GM04503 (cell line): ENCODE measurements around the gene SLIT3.

ENCODE experiments used
- DNase-seq: peaks from one replicate; pipeline ENCODE4 v3.0.0-alpha.2; 2012; ENCODE audit warnings: low read depth

SLIT3 gene

DNA sequence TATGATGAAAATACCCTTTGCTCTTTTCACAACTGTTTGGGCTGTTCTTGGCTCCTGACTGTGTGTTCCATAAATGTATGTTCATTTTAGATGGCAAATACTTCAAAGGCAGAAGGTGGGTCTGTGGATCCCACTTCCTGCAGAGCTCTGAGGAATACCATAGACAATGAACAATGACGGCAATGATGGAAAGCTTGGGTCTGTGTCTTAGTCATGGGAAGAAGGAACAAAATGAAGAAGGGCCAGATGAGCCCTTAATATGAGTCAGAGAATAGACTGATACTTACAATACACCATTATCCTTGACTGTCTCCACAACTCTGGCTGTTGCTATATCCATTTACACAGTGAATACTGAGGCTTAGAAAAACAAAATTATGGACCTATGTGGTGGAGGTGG, 126.0 kb downstream of the SLIT3 start:
- DNase-seq, result no peak

DNA sequence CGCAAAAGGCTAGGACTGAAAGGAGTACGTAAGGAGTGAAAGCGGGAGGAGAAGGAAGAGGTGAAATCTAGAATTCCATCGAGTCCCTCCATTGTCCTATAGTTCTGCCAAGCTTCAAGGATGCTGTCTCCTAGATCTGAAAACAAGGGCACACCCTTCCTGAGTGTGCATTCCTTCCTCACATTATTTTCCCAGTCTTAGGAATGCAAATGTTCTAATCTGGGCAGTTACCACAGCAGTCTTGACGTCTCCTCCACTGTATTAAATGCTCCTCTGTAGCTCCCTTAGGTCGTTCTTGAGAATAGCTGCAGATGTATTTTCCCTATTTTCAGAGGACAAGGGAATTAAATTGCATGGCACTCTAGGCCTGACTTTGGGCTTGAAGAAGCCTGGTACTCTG, 127.6 kb downstream of the SLIT3 start:
- peak; percentile 54 for DNase-seq

DNA sequence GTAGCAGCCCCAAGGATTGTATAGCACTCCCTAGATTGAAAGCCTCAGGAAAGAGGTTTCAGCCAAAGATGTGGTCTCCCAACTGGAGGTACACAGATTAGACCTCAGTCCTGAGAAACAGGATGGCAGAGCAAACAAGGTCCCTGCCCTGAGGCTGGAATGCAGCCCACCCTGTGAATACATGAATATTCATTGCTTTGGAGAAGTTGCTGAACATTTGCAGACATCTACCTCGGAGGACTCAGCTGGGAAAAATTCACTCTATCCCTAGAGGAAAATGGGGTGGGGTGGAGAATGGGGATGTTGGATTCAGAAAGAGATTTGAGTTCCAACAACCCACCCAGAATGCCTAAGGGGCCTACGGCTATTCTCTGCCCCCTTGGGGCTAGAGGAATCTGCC, 129.4 kb downstream of the SLIT3 start:
- no peak for DNase-seq

DNA sequence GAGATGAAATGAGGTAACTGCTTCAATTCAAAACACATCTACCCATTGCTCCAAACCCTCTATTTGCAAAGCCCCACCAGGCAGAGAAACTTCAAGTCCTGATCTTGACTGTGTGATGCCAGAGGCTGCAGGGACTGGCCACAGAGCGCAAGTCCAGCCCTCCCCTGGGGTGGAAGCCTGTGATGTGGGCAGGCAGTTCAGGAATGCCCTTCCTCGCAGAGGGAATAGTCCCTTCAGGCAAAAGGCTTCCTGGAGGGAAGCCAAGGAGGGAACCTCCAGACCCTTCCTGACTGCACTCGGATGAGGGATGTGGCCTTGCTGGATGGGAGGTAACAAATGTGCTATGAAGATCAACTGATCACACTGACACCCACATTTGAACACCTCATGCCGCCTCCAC, 131.2 kb downstream of the SLIT3 start:
- no peak for DNase-seq

DNA sequence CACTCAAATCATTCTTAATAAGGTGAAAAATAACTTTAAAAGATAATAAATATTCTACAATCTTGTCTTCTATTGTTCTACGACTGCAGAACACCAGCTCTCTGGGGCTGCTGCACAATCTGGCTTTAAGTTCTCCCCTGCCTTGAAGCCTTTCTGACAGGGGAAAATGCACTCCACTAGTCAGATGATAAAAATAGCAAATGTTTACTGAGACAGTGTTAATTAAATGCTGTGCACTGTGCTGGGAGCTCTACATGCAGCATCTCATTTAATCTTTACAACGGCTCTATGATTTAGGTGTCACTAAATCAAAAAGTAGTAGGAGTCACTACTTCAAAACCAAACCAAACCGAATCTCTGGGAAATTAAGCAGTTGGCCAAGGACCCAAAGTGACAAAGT, 132.7 kb downstream of the SLIT3 start:
- DNase-seq, result no peak

DNA sequence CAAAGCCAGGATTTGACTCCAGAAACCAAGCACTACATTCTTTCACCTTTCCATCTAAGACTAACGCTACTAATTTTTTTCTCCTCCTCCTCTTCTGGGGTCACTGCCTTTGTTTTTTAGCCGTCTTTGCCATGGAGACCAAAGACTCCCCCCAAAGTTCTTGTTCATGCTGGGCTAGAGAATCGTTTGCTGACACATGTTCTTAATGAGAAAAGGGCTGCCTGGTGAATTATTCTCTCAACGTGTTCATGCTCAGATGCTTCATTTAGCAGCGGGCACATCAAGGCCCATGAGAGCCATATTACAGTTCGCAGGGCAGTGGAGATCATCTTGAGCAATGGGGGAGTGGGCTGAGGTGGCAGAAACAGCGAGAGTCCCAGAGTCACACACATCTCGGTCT, 134.9 kb downstream of the SLIT3 start:
- DNase-seq, result no peak

DNA sequence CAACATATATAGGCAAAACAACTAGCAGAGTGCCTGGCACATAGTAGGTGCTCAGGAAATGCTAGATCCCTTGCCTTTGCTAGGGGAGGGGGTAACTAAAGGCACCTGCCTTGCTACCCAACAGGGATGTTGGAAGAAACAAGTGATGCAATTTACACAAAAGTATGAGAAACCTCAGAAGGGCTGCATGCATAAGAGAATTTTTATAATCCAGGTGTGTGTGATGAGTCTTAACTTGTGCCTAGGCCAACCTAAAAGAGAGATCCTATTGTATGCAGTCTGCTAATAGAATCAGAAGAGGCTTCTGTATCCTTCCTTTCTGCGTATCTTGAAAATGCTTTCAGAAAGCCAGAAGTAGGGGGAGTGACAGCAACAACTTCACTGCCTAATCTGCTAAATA, 135.9 kb downstream of the SLIT3 start:
- no peak for DNase-seq

DNA sequence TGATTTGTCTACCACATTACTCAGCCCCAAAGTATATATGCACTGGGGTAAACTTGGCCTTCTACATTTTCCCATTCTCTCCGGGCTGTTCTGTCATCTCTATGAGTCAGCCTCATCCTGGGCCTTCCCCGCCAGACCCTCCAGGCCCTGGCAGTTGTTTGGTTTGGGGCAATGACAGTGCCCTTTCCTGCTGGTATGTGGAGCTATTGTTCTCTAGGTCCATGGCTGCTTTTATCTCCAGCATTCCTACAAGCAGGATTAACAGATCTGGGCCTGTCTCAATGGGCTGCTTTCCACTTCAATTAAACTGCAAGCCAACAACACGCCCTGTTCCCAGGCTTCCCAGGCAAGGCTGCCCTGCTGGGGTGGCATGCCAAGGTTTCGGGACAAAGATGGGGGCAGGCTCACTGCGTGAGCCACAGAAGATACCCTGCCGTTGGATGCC, 136.4 kb downstream of the SLIT3 start:
- DNase-seq, result peak; percentile 58

DNA sequence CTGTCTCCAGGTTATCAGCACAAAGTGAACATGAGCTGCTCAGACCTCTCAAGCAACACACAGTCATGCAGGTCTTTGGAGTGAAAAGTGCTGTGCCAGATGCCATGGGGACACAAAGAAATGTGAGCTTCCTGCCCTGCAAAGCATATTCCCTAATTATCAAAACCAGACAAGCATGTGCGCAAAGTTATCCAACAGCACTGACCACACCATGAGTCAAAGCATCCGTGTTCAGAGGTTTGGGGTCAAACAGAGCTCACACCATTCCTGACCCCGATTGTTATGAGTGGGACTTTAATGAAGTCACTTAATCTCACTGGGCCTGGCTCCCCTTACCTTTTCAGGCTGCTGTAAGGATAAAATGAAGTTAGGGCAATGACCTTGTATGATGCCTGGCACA, 138.5 kb downstream of the SLIT3 start:
- peak; percentile 86 for DNase-seq

DNA sequence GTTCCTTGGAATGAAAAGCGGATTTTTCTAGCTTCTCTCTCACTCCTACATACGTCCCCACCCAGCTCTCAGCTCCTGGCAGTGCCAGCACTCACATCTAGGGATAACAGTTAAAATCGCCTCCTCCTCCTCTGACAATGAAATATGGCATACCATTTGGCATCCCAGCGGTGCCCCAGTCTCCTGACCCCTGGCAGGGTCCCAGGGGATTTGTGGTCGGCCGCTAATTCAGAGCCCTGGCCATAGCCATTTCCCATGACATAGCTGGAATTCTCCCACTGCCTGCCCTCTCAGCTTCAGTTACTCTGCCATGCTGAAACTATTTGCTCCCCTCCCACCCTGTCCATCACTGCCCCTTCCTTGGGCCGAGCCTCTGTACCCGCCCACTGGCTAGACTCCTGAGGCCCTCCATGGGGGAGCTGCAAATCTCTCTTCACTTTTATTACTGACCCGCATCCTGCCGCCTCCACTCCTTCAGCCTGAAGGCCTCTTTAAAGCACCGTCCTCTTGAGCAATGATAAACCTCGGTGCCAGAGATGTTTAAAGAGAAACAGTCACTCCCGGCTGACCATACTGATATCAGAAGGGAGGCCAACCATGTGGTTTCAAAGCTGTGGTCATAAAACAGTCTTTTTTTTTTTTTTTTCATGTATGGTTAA, 139.8 kb downstream of the SLIT3 start:
- DNase-seq, result peak; percentile 97

DNA sequence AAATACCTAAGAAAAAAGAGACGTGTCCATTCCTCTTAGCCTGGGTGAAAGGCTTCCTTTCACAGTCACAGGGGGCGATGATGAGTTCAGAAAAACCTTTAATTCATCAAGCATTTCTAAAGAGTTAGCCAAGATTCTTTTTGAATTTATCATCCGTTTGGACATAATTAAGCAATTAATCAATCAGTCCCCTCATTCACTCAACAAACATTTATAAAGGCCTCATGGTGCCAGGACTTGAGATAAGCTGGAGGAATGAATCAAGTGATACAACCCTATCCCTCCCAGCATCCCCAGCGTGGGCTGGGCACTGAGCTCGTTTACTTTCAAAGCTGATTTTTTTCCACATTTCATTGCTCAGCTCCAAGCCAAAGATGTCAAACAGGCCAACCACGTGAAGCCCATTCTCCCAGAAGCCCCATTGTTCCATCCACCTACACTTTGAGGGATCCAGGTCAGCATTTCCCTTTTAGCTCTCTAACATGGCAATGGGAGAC, 140.5 kb downstream of the SLIT3 start:
- peak; percentile 54 for DNase-seq

DNA sequence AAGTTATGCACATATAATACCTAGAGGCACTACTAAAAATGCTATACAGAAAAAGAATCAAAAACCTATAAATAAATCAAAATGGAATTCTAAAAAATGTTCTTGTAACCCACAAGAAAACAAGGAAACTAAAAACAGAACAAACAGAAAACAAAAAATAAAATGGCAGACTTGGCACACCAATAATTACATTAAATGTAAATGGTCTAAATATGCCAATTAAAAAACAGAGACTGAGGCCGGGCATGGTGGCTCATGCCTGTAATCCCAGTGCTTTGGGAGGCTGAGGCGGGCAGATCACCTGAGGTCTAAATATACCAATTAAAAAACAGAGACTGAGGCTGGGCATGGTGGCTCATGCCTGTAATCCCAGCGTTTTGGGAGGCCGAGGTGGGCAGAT, 142.2 kb downstream of the SLIT3 start:
- no peak for DNase-seq

DNA sequence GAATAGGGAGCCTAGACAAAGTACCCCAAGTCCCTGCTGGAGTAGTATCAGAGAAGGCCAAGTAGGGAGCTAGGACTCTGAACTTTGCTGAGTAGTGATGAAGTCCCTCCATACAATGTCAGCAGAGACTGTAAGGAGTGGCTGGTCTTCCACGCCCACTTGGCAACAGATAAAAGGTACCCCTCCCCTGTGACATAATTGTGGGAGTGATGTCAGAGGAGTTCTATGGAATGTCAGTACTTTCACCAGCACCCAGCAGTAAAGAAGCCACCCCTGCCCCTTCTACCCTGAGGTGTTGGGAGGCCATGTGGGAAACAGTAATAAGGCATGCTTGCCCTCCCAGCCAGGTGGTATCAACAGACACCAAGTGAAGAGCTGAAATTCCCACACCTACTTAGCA, 143.9 kb downstream of the SLIT3 start:
- DNase-seq, result no peak

DNA sequence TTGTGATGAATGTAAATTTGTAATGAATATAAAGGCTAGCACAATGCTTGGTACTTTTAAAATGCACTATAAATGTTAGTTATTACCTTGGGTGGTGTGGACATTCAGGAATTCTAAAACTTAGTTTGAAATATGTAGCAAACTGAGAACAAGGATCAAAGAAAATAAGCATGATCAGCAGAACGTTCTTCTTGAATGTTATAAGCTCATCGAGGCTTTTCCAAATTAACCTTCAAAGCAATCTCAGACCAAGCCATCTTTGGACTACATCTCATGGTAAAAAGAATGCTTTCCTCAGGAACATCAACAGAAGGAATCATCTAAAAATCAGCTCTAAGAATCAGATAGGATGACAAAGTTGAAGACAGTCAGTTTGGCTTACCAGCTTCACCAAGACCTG, 146.3 kb downstream of the SLIT3 start:
- DNase-seq, result no peak

DNA sequence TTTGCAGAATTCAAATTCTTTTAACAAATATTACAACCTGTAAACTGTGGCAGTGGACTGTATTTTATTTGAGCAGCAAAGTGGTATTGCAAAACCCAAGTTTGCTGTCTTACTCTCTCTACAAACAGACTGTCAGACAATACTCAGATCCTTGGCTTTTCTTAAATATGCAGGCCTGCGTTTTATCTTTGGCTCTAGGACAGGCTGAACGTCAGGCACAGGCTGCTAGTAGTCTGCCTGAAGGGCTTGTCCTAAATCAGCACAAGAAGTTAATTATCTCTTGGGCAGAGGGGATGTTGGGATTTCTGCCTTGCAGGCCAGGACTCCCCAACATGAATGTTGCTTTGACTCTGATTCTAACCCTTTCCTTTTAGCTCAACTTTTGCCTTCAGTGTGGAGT, 147.5 kb downstream of the SLIT3 start:
- no peak for DNase-seq

DNA sequence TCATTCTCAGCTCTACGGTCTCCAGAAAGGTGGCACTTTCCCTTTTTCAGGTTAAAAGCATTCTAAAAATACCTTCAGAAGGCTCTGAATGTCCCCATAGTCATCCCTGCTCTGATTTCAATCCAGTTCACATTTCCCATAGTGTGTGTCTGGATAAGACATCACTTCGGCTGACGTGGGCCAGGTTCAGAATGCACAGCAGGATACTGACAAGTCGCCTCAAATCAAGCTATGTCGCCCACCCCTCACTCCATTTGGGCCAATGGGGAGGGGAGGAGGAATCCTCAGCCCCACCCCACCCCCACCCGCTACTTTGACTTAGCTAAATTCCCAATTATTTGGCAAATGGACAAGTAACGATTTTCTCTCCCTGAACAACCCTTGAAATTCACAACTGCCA, 148.0 kb downstream of the SLIT3 start:
- DNase-seq, result no peak

DNA sequence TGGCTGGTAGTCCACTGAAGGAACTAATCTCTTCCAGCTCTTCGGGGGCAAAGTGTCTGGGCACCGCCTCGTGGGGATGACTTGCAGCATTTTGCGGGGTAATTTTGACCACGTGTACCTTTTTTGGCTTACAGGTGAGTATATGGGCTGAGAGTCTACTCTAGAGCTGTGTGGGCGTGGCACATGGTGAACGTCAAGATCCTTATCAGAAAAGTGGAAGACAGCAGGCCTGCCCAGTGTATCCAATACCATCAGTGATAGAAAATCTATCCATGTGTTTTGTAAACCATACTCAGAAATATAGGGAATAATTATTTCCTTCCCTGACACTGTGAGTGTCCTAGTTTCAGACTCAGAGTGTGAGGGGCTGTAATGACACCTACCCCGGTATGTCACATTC, 148.5 kb downstream of the SLIT3 start:
- no peak for DNase-seq

DNA sequence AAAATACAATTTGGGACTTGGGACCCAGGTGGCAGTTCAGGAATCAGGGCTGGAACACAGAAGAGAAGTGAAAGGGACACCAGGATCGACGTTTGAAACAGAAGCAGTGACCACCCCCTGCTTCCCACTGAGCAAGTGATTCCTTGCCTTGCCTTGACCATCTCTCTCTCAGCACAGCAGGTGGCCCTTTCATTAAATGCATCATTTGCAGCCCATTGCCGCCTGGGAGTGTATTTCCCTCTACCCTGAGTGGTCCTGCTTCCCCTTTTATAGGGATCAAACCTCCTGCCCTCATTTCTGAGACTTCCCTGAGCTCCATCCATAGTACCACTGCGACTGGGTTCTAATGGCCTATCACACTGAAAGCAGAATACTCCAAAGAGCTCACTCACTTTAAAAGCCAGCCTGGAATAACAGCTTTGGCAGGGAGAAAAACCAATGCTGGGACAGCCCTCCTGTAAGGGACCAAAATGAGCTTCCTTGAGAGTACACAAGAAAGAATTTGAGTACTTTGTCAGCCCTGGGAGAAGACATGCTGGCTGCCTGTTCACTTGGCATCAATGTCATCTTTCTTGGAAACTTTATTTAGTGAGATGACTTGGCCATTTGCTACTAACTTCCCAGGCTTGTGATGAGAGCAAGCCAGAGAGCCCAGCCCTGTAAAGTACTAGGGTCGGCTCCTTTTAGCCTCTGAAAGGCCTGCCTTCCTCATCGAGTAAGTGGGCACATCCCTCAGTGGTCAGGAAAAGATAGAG, 149.7 kb downstream of the SLIT3 start:
- DNase-seq, result no peak

DNA sequence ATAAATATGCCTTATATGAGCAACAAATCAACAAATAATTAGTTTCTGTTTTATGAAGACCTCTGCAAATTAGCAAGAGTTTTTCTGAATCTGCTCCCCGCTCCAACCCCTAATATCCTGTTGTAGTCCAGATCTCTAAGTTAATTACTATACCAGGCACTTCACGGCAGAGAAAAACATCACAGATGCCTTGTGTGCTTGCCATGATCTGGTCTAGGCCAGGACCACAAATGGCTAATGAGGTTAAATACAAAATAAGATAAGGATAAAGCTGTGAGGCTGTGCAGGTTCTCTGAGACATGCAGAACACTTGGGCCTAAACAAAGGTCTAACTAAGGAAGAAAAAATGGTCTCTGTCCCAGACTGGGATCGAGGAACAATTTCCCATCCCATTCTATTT, 150.8 kb downstream of the SLIT3 start:
- DNase-seq, result no peak

DNA sequence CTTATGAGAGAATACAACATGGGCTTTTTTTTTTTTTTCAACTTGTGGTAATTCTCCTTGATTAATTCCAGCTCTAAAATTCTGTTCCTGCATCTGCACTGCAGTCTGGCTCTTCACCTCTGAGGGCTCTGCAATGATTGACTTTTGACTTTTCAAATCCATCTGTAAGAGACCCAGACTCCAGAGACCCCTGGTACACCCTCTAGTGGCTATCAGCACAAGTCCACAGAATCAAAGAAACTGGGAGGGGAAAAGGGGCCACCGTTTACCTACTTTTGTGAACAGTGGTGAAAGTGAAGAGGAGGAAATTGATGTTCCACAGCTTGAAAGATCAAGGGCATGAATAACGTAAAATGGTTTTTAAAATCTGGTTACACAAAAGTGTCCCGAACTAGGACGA, 151.6 kb downstream of the SLIT3 start:
- no peak for DNase-seq

DNA sequence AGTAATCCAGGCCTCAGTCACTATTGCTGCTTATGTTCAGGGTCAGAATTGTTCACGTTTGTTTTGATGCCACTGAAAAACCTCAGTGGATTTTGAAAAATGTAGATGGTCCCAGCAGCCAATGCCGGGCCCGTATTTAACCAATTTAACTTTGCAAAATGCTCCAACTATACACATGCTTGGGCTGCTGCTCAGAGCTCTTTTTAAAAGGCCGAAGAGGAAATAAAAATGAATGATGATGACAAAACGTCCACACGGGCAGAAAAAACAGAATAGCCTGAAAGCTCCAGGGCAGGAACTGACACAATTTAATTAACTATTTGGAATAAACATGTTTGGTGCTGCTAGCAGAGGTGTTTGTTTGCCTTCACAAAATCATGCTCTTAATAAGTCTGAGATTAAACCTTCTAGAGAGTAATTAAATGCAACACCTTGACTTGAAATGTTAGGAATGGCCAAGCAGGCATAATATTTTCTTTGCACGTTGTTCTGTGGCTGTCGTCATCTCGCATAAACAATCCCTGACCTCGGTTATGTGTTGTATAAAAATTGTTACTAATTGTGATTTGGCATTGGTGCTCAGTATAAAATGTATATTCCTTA, 152.7 kb downstream of the SLIT3 start:
- DNase-seq, result peak; percentile 43

DNA sequence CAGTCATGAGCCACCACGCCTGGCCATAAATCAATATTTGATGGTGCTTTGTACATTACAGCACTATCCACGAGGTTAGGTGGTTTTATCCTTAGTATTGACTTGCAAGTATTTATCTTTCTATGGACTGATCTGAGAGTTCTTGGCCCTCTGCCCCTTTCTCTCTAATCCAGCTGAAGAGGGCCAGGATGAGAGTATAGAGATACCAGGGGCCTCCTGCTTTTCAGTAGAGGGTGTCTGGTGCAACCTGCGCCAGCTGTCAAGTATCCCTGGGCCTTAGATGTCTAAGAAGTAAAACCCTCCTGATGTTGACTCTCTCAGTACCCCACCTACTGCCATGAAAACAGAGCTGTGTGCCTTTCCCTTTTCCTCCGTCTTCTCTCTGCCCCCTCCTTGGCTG, 153.4 kb downstream of the SLIT3 start:
- DNase-seq, result no peak

DNA sequence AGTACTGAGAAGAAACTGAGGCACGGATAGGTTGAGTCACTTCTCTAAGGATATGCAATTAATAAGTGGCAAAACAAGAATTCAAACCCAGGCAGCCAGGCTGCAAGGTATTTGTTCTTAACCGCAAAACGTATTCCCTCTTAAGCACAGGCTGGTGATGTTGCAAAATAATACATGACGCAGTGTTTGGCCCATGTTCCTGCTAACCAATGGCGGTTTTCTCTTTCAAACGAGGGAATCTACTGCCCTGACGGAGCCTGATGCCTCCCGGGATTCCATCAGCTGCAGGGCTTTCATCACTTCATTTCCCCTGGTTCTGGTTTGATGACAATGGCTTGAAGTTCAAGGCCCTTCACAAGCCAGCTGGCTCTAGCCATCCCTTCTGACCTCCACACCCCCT, 154.8 kb downstream of the SLIT3 start:
- DNase-seq, result no peak
